Measurements from ENCODE around the gene POLN. TPM values are rescaled to one million over a fixed set of nuclear protein-coding genes. Genes with fewer than 3 reads are reported as not detected.

Gene POLN
- total RNA-seq, 2 donors from 2014 or later = 2.0 to 3.5 TPM

DNA sequence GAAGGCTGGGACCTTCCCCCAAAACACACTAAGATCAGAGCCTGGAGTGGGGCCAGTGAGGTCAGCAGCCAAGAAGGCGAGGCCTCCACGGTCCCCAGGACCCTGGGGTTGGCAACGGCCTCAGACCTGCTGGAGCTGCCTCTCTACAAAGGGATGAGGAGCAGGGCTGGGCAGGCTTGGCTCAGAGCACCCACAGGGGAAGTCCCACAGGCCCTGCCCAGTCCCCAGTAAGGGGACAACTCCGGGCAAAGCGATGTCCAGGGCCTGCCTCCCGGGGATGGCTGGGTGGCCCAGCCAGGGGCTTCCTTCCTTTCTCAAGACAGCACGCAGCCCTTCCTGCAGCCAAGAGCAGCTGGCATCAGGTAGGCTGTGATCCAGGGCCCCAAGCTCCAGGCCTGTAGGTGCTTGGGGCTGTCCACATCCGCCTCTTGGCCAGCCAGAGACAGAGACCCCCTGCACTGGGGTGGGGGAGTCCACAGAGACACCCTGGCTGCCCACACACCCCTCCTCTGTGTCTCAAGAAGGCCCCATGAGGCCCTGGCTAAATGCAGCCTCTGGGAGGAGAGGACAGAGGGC lies 14.3 kb upstream of the POLN start:
- intact Hi-C loops (cut with DNase I) = no loop called here
- peak; percentile 72 for DNase-seq (ENCODE audit: low spot score)

GRCh38 chr4:2255501-2256155 lies 13.7 kb upstream of the POLN start:
- intact Hi-C loops (cut with DNase I) = no loop called here
- peak; percentile 77 for DNase-seq (ENCODE audit: low spot score)

DNA sequence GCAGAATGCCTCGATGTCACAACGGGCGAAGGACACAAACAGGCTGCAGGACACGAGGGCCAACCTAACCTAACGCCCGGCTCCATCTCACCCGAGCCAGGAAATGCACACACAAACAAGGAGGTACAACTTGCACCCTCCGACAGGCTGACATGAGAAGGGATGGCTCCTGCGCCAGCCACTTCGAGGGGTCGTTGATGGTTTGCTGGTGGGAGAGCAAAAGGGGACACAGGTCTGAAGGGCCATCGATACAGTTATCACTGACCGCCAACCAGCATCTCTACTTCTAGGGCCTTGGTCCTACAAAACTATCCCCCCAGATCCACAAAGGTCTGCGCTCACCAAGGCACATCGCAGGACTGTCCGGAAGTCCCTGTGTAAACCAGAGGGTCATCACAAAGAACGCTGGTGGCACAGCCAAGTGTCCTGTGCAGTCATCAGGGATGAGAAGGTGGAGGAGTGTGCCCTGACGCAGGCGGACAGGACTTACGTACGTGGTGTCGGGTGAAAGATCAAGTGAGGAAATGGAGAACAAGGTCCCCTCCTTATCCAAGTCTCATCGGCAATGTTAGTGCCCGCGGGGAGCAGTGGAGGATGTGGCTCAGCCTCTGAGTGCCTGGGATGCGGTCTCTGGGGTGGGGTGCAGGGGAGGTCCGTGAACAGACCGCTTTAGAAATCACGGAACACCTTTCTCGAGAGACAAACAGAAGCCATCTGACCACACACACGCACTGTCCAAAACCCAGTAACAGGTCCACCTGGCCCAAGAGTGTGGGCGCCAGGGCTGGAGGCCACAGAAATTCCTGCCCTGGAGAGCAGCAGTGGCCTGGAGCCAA lies 13.0 kb upstream of the POLN start:
- DNase-seq (ENCODE audit: low spot score) = peak; percentile 64
- intact Hi-C loops (cut with DNase I) = no loop called here

- DNase-seq (ENCODE audit: low spot score) = peak; percentile 57
- intact Hi-C loops (cut with DNase I) = no loop called here
These were observed 11.5 kb upstream of the POLN start for GRCh38 chr4:2253160-2254084.

GRCh38 chr4:2252530-2253091 lies 10.7 kb upstream of the POLN start:
- DNase-seq (ENCODE audit: low spot score) = no peak
- intact Hi-C loops (cut with DNase I) = no loop called here

GRCh38 chr4:2251795-2252529 lies 10.0 kb upstream of the POLN start:
- DNase-seq (ENCODE audit: low spot score) = peak; percentile 47
- intact Hi-C loops (cut with DNase I) = no loop called here

- DNase-seq (ENCODE audit: low spot score) = peak; percentile 72
- intact Hi-C loops (cut with DNase I) = no loop called here
These were observed 9.3 kb upstream of the POLN start for GRCh38 chr4:2251073-2251794.

DNA sequence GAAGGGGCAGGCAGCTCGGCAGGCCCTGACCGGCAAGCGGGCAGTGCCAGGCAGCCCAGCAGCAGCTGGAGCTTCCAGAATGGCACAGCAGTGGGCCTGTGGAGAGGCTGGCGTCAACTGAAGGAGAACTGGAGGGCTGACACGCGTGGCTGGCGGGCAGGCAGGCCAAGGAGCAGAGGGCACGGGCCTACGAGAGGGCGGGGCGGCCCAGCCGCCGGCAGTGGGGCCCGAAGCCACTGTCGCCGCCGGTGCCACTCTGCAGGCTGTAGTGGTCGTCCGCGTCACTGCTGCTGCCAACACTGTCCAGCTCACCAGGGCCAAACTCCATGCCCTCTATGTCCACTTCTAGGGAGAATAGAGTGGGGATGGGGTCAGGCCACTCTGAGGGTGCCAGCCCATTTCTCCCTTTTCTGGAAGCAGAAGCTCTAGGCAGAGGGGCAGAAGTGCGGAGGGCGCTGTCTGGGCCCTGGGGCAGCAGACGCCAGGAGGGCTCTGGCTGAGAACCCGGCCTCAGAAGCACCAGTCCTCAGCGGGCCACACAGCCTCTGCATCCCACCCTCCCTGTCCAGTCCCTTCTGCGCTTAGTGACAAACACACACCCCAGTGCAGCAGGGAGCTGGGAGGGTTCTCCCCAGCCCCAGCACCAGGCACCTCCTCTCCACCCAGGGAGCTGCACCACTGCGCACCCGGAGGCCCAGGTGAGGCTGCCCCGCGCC lies 8.6 kb upstream of the POLN start:
- intact Hi-C loops (cut with DNase I) = no loop called here
- DNase-seq (ENCODE audit: low spot score) = peak; percentile 74

- DNase-seq (ENCODE audit: low spot score) = peak; percentile 66
- intact Hi-C loops (cut with DNase I) = loop anchor here in 1 of 2 donors (10.0 kb wide), 1 partner anchor 715 kb away; the partner anchor contains the start of genes GRK4 and NOP14
These were observed 7.8 kb upstream of the POLN start for GRCh38 chr4:2249526-2250356.

- intact Hi-C loops (cut with DNase I) = loop anchor here in 1 of 2 donors (10.0 kb wide), 1 partner anchor 716 kb away; the partner anchor contains the start of genes GRK4 and NOP14
- DNase-seq (ENCODE audit: low spot score) = peak; percentile 64
These were observed 6.9 kb upstream of the POLN start for GRCh38 chr4:2248821-2249261.

DNA sequence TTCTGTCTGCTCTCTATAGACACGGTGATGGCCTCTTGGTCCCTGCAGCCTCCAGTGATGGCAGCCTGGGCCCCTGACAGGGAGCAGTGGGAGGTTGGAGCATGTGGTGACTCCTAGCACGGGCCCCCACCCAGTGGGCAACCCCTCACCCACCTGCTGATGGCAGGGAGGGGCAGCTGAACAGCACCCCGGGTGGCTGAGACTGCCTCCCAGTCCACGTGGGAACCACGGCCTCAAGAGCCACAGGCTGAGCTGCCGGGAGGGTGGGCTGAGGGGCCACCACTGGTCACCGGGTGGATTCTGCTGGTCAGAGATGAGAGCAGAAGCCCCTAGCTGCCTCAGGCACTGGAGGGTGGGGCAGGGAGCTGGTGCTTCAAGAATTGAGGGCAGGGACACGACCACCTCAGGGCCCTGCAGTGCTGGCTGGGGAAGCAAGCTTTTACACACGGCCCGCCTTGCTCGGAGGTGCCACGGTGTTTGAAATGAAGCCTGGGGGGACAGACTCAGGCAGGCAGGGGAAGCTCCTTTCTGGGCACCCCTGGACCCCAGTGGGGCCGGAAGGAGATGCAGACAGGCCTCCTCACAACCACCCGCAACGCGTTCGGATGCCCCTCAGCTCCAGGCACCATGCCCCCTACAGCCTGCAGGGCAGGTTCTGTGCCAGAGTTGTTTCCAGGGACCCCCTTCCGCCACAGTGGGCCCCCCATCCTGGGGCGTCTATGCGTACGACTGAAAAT lies 6.3 kb upstream of the POLN start:
- peak; percentile 70 for DNase-seq (ENCODE audit: low spot score)

DNA sequence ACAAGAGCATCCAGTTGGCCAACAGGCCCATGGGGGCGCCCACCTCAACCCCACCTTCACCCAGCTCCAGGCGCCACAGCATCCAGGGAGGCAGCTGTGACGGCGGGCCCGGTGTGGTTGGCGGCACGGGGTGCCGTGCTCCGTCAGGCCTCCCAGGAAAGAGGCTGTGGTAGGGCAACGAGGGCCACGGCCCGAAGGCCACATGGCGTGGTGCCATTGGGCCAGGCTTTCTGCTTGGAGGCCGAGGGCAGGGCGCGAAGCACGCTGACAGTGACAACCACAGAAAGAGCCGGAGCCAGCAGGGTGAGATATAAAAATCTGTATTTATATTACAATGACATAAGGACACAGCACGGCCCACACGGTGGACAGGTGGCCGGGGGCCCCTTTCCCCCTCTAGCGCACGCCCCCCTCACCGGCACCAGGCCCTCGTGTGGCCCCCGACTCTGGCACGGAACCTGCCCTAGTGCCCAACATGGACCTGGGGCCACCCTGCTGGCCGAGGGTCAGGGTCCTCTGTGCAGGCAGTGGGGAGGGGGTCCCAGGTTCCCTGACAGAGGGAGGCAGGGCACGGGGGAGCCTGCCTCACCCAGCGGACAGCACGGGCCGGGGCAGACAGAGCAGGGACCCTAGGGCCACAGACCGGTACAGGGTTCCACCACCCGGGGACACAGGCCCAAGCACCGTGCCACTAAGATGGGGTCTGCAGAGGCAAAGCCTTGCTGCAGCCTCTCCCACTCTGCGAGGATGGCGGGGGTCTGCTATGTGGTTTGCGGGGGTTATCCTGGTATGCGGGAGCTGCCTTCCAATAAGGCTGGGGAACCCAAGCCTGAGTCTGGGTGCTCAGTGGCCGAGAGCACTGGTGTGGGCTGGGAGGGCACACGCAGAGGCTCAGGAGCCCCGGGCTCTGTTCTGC lies 5.5 kb upstream of the POLN start:
- intact Hi-C loops (cut with DNase I) = loop anchor here in 1 of 2 donors (10.0 kb wide), 1 partner anchor 717 kb away; the partner anchor contains the start of genes GRK4 and NOP14
- peak; percentile 78 for DNase-seq (ENCODE audit: low spot score)

More for the DNA sequence above, 6.3 kb upstream of the POLN start:
- intact Hi-C loops (cut with DNase I) = loop anchor here in 1 of 2 donors (10.0 kb wide), 1 partner anchor 717 kb away; the partner anchor contains the start of genes GRK4 and NOP14

DNA sequence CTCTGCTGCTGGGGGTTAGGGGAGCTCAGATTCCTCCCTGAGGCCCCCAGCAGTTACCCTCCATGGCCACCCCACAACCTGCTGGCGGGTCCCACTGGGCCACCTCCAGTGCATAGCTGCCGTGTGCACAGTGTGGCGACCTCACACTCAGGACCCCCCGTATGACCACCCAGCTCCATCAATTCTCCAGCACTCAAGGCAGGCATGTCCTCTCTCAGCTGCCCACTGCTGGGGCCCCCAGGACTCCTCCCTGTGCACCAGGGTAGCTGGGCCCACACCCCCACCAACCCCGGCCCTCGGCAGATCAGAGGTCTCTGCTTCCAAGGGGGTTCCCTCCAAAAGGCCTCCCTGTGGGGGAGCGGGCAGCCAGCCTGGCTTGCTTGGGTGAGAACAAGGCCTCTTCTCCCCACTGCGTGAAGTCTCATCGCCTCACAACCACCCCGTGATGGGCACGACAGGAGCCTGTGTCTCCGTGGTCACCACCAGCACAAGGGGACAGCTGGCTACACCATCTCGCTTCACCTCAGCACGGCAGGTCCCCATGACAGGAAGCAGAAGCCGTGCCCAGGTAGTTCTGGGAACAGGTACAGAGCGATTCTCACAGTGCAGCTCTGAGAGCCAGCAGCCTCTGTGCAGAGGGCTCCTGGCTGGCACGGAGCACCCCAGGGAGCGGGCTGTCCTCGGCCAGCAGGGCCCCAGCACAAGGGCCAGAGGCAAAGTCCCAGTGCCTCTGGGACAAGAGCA lies 4.6 kb upstream of the POLN start:
- intact Hi-C loops (cut with DNase I) = loop anchor here in 1 of 2 donors (10.0 kb wide), 1 partner anchor 718 kb away; the partner anchor contains the start of genes GRK4 and NOP14

More for the DNA sequence above, 4.6 kb upstream of the POLN start:
- peak; percentile 74 for DNase-seq (ENCODE audit: low spot score)
